ENCODE data around the gene DGKG. TPM values are rescaled to one million over a fixed set of nuclear protein-coding genes. Genes with fewer than 3 reads are reported as not detected.

DGKG gene
- total and polyA plus RNA-seq, 7 donors, result 3.6 to 12.1 (median 8.0) TPM

GRCh38 chr3:186198442-186198841 is 163.6 kb downstream of the DGKG start:
- no peaks in the 10 kb centered on the region for H3K9me3 ChIP-seq
- 94 to 100% (median 94%) methylated on average over 2 of the region's 2 CpGs for whole genome bisulfite sequencing, 3 donors
- H3K4me1 ChIP-seq, result no peaks in the 10 kb centered on the region
- intact Hi-C loops (cut with DNase I), result no loop called here
- no peak for DNase-seq
- no peak for TF ChIP-seq CTCF (IDR thresholded peaks at IDR 0.05)
- ATAC-seq, result no peak
- H3K27me3 ChIP-seq (ENCODE audit: insufficient read depth in 3 of 3, low read length in 2 of 3), result peaks cover 0 to 3% (median 0%) of the 10 kb centered on the region in 3 donors
- no peak overlapping the region for H3K27ac ChIP-seq
- no peak overlapping the region for H3K4me3 ChIP-seq
- no peaks in the 10 kb centered on the region for H3K36me3 ChIP-seq (ENCODE audit: insufficient read depth in 1 of 2, low read depth in 1 of 2)

GRCh38 chr3:186194451-186194811 is 167.6 kb downstream of the DGKG start:
- no peaks in the 10 kb centered on the region for H3K4me1 ChIP-seq
- H3K4me3 ChIP-seq, result peak overlapping the region; percentile 54
- peaks cover 0 to 3% (median 0%) of the 10 kb centered on the region in 3 donors for H3K27me3 ChIP-seq (ENCODE audit: insufficient read depth in 3 of 3, low read length in 2 of 3)
- 49 to 63% (median 53%) methylated on average over 10 of the region's 10 CpGs for WGBS, 3 donors
- no peaks in the 10 kb centered on the region for H3K36me3 ChIP-seq (ENCODE audit: insufficient read depth in 1 of 2, low read depth in 1 of 2)
- DNase-seq (no peak), ATAC-seq (peak in 1 of 4 donors; percentile 4)
- H3K9me3 ChIP-seq, result no peaks in the 10 kb centered on the region
- TF ChIP-seq CTCF (IDR thresholded peaks at IDR 0.05), result no peak
- H3K27ac ChIP-seq, result no peak overlapping the region
- intact Hi-C loops (cut with DNase I), result no loop called here

- Histone ChIP-seq H3K36me3 (ENCODE audit: insufficient read depth in 1 of 2, low read depth in 1 of 2) (no peaks in the 10 kb centered on the region), H3K9me3 (no peaks in the 10 kb centered on the region), H3K27ac (no peak overlapping the region), H3K4me3 (peak overlapping the region; percentile 54), H3K4me1 (no peaks in the 10 kb centered on the region), H3K27me3 (ENCODE audit: insufficient read depth in 3 of 3, low read length in 2 of 3) (peaks cover 0 to 3% (median 0%) of the 10 kb centered on the region in 3 donors)
- intact Hi-C loops (cut with DNase I), result no loop called here
- no peak for TF ChIP-seq CTCF (IDR thresholded peaks at IDR 0.05)
- DNase-seq (peak in 1 of 2 donors; percentile 21), ATAC-seq (peak; percentile 55 to 82 (median 63))
- WGBS, 3 donors, result 22 to 32% (median 24%) methylated on average over 73 to 75 of the region's 75 CpGs
Observed at GRCh38 chr3:186193534-186194450, 168.2 kb downstream of the DGKG start.

GRCh38 chr3:186192823-186193222 is 169.2 kb downstream of the DGKG start:
- Histone ChIP-seq H3K9me3 (no peaks in the 10 kb centered on the region), H3K27me3 (ENCODE audit: insufficient read depth in 3 of 3, low read length in 2 of 3) (peaks cover 0 to 3% (median 0%) of the 10 kb centered on the region in 3 donors), H3K4me1 (no peaks in the 10 kb centered on the region), H3K4me3 (no peak overlapping the region), H3K36me3 (ENCODE audit: insufficient read depth in 1 of 2, low read depth in 1 of 2) (no peaks in the 10 kb centered on the region), H3K27ac (no peak overlapping the region)
- 79 to 82% (median 80%) methylated on average over 6 of the region's 6 CpGs for WGBS, 3 donors
- no peak for TF ChIP-seq CTCF (IDR thresholded peaks at IDR 0.05)
- DNase-seq, result no peak
- no peak for ATAC-seq
- intact Hi-C loops (cut with DNase I), result no loop called here

Measured in psoas muscle (tissue), 8 donors.